Esophagus muscularis mucosa (tissue), 4 donors: ENCODE data around the gene MXI1.

ENCODE experiments used
- EP300 ChIP-seq: sonication (generic); formaldehyde crosslinking; IDR thresholded peaks from one replicate; pipeline ENCODE4 v1.6.1; 2017; ENCODE audit warnings: antibody characterized with exemption
- POLR2A ChIP-seq: fragments of 450-650 bp; IDR thresholded peaks from one replicate; pipeline ENCODE4 v1.6.1; 2017; ENCODE audit warnings: antibody characterized with exemption, moderate library complexity, mild to moderate bottlenecking, low read depth
- TF ChIP-seq, protein P1 (sequence below), 3 experiments: fragments of 200-600 bp in 2 of 3; fragments of 450-650 bp in 1 of 3; sonication (generic) in 2 of 3; IDR thresholded peaks; one replicate each; pipeline ENCODE4 v1.5.1; 2017 to 2019; ENCODE audit warnings: antibody characterized with exemption in 3 of 3, mild to moderate bottlenecking in 2 of 3, moderate library complexity in 1 of 3

- TF ChIP-seq, protein P1, sequence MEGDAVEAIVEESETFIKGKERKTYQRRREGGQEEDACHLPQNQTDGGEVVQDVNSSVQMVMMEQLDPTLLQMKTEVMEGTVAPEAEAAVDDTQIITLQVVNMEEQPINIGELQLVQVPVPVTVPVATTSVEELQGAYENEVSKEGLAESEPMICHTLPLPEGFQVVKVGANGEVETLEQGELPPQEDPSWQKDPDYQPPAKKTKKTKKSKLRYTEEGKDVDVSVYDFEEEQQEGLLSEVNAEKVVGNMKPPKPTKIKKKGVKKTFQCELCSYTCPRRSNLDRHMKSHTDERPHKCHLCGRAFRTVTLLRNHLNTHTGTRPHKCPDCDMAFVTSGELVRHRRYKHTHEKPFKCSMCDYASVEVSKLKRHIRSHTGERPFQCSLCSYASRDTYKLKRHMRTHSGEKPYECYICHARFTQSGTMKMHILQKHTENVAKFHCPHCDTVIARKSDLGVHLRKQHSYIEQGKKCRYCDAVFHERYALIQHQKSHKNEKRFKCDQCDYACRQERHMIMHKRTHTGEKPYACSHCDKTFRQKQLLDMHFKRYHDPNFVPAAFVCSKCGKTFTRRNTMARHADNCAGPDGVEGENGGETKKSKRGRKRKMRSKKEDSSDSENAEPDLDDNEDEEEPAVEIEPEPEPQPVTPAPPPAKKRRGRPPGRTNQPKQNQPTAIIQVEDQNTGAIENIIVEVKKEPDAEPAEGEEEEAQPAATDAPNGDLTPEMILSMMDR (IDR thresholded peaks at IDR 0.05) = no peak
- no peak for TF ChIP-seq EP300
- TF ChIP-seq POLR2A = no peak
Measured at GRCh38 chr10:110160522-110160921, 46.9 kb upstream of the MXI1 start.
